NB4 (cell line): ENCODE data around the gene INO80.

Experiments
- POLR2A ChIP-seq: IDR thresholded peaks from 2 replicates; pipeline ENCODE4 v1.6.1; 2011; ENCODE audit warnings: mild to moderate bottlenecking; ENCODE audit not compliant: insufficient read length; ENCODE audit errors: extremely low read depth
- TF ChIP-seq, protein P1 (sequence below): IDR thresholded peaks from one replicate; pipeline ENCODE4 v1.5.1; 2012; ENCODE audit warnings: low read depth, low read length
- TF ChIP-seq, protein P2 (sequence below): IDR thresholded peaks from 2 replicates; pipeline ENCODE4 v1.6.1; 2011; ENCODE audit warnings: low read depth, low read length

DNA sequence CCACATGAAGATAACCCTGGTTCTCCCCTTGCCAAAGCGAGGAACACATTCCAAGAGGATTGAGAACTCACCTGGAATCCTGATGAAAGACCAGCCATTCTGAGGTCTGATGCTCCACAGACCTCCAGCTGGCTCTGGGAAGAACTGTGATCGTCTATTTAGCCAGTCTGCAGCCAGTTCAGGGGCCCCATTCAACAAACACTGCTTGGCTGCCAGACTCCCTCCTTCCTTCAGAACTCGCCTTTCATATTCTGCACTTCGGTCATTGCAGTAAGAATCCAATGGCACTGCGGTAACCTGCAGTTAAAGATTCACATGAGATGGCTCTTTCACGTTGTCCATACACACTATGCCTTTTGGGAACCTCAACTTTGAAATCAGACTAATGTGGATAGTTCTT lies 95.3 kb downstream of the INO80 start:
- TF ChIP-seq, protein P1, sequence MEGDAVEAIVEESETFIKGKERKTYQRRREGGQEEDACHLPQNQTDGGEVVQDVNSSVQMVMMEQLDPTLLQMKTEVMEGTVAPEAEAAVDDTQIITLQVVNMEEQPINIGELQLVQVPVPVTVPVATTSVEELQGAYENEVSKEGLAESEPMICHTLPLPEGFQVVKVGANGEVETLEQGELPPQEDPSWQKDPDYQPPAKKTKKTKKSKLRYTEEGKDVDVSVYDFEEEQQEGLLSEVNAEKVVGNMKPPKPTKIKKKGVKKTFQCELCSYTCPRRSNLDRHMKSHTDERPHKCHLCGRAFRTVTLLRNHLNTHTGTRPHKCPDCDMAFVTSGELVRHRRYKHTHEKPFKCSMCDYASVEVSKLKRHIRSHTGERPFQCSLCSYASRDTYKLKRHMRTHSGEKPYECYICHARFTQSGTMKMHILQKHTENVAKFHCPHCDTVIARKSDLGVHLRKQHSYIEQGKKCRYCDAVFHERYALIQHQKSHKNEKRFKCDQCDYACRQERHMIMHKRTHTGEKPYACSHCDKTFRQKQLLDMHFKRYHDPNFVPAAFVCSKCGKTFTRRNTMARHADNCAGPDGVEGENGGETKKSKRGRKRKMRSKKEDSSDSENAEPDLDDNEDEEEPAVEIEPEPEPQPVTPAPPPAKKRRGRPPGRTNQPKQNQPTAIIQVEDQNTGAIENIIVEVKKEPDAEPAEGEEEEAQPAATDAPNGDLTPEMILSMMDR, result no peak
- no peak for TF ChIP-seq POLR2A
- TF ChIP-seq, protein P2, sequence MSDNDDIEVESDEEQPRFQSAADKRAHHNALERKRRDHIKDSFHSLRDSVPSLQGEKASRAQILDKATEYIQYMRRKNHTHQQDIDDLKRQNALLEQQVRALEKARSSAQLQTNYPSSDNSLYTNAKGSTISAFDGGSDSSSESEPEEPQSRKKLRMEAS, result no peak
